Heart left ventricle (tissue), 13 donors: ENCODE results near the gene ST6GALNAC2.

Experiments used
- POLR2A ChIP-seq, 2 donors: fragments of 450-650 bp; IDR thresholded peaks; one replicate each; pipeline ENCODE4 v1.6.1; 2017; ENCODE audit warnings: antibody characterized with exemption in 2 of 2, mild to moderate bottlenecking in 2 of 2, moderate library complexity in 2 of 2
- TF ChIP-seq, protein P1 (sequence below), 12 donors: fragments of 200-600 bp; sonication (generic) in 4 of 12; IDR thresholded peaks; one replicate each; pipeline versions ENCODE4 v1.5.0 to v1.8.0; 2018 to 2022; ENCODE audit warnings: antibody characterized with exemption in 12 of 12, mild to moderate bottlenecking in 5 of 12
- donor health status: ischemic (EF 13 %, LVEDD 7.1; RV severe dilation, severe dysfunction).
- donor health status: DM: no; HTN: yes; CAD: no.
- donor health status: DM: no; HTN: no; CAD: no.
- donor health status: ischemic (EF 25% LVEDD 6.9; RV normal size, moderate dysfunction).
- donor health status: ischemic (EF 25% LVEDD 5.7; RV mildly dilated, moderate dysfunction).
- donor health status: ischemic (EF 35%, LVEDD 5.7; RV mildly dilated, moderate dysfunction).
- donor health status: nonischemic (EF 11% LVEDD 7.7; RV severe dilation, severe dysfunction).
- donor health status: DM: yes; HTN: yes; CAD: no.
- donor health status: PGD.
- donor health status: ischemic (EF 29% LVEDD 5.4; RV normal size, mild dysfunction).
- donor health status: nonischemic (EF 23%, LVEDD 6.1; RV moderate dilation, normal function).

DNA sequence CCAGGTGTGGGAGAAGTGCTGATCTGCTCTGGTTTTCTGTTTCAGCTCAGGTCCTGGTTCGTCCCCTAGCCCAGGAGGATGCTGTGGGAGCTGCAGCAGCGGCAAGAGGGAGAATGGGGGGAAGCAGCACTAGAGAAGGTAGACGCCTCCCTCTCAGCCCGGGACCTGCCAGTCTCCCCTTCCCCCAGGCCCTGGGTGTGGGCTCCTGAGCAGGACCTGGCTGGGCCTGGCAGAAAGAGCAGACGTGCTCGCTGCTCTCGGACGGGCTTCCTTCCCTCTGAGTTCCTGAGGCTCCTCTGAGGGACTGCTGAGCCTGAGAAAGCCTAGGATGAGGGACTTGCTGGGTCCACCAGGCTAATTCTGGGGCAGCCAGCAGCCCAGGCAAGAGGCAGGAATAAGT, 42.7 kb downstream of the ST6GALNAC2 start:
- no peak for TF ChIP-seq POLR2A (IDR thresholded peaks at IDR 0.05)
- TF ChIP-seq, protein P1, sequence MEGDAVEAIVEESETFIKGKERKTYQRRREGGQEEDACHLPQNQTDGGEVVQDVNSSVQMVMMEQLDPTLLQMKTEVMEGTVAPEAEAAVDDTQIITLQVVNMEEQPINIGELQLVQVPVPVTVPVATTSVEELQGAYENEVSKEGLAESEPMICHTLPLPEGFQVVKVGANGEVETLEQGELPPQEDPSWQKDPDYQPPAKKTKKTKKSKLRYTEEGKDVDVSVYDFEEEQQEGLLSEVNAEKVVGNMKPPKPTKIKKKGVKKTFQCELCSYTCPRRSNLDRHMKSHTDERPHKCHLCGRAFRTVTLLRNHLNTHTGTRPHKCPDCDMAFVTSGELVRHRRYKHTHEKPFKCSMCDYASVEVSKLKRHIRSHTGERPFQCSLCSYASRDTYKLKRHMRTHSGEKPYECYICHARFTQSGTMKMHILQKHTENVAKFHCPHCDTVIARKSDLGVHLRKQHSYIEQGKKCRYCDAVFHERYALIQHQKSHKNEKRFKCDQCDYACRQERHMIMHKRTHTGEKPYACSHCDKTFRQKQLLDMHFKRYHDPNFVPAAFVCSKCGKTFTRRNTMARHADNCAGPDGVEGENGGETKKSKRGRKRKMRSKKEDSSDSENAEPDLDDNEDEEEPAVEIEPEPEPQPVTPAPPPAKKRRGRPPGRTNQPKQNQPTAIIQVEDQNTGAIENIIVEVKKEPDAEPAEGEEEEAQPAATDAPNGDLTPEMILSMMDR (IDR thresholded peaks at IDR 0.05): no peak
